ENCODE results near the gene LTA. TPM values are rescaled to one million over a fixed set of nuclear protein-coding genes. Genes with fewer than 3 reads are reported as not detected.

Gene LTA
- total RNA-seq, 6 donors from 2014 or later, result 1.6 to 1.8 TPM; not detected in 4

GRCh38 chr6:31528821-31529328, 43.2 kb upstream of the LTA start, which contains the start of gene MCCD1:
Gene MCCD1, plus strand, starts transcription at chr6:31528962. Its CDS starts 53 bp downstream, at chr6:31529015.
- Histone ChIP-seq H3K27me3 (no peaks in the 10 kb centered on the region), H3K36me3 (peaks cover 23 to 50% (median 44%) of the 10 kb centered on the region in 4 donors), H3K27ac (no peak within 1 kb of the TSS), H3K4me3 (no peak within 1 kb of the TSS), H3K4me1 (peaks cover 0 to 12% (median 3%) of the 10 kb centered on the region in 4 donors), H3K9me3 (no peaks in the 10 kb centered on the region)
- DNase-seq, result peak in 1 of 2 donors; percentile 50
- TF ChIP-seq POLR2A (IDR thresholded peaks at IDR 0.05) (no peak), EP300 (IDR thresholded peaks at IDR 0.05) (no peak), CTCF (IDR thresholded peaks at IDR 0.05) (no peak), POLR2AphosphoS5 (IDR thresholded peaks at IDR 0.05) (no peak)
- 68 to 82% methylated on average over 2 to 7 of the region's 7 CpGs for WGBS, 2 donors
- ATAC-seq (ENCODE audit: low FRiP score in 2 of 2), result peak; percentile 40 to 54

- DNase-seq (no peak), ATAC-seq (ENCODE audit: low FRiP score in 2 of 2) (peak in 1 of 2 donors; percentile 28)
- Histone ChIP-seq H3K36me3 (peaks cover 29 to 57% (median 50%) of the 10 kb centered on the region in 4 donors), H3K9me3 (no peaks in the 10 kb centered on the region), H3K27me3 (no peaks in the 10 kb centered on the region), H3K27ac (no peak overlapping the region), H3K4me3 (no peak overlapping the region), H3K4me1 (peaks cover 0 to 12% (median 3%) of the 10 kb centered on the region in 4 donors)
- WGBS, 2 donors, result 53 to 61% methylated on average over 10 to 12 of the region's 12 CpGs
- no peak for TF ChIP-seq EP300 (IDR thresholded peaks at IDR 0.05)
- TF ChIP-seq POLR2A (IDR thresholded peaks at IDR 0.05), result peak in 1 of 4 donors; percentile 7
- TF ChIP-seq CTCF (IDR thresholded peaks at IDR 0.05), result no peak
- TF ChIP-seq POLR2AphosphoS5 (IDR thresholded peaks at IDR 0.05), result no peak
Measured at GRCh38 chr6:31529329-31530150, 42.5 kb upstream of the LTA start.

- TF ChIP-seq POLR2AphosphoS5 (IDR thresholded peaks at IDR 0.05) (no peak), POLR2A (IDR thresholded peaks at IDR 0.05) (no peak), CTCF (IDR thresholded peaks at IDR 0.05) (no peak), EP300 (IDR thresholded peaks at IDR 0.05) (no peak)
- peaks cover 40 to 68% (median 61%) of the 10 kb centered on the region in 4 donors for H3K36me3 ChIP-seq
- no peak overlapping the region for H3K4me3 ChIP-seq
- no peaks in the 10 kb centered on the region for H3K9me3 ChIP-seq
- no peak overlapping the region for H3K27ac ChIP-seq
- WGBS, 2 donors, result 64 to 94% methylated on average over 5 to 6 of the region's 6 CpGs
- no peaks in the 10 kb centered on the region for H3K27me3 ChIP-seq
- peaks cover 0 to 11% (median 2%) of the 10 kb centered on the region in 4 donors for H3K4me1 ChIP-seq
- no peak for ATAC-seq (ENCODE audit: low FRiP score in 2 of 2)
- DNase-seq, result no peak
Measured at GRCh38 chr6:31530659-31531058, 41.4 kb upstream of the LTA start.

- ATAC-seq (ENCODE audit: low FRiP score in 2 of 2), result no peak
- 93 to 95% methylated on average over 7 of the region's 7 CpGs for WGBS, 2 donors
- no peak overlapping the region for H3K27ac ChIP-seq
Measured at GRCh38 chr6:31531162-31531561, 40.9 kb upstream of the LTA start.

More at GRCh38 chr6:31531162-31531561, 40.9 kb upstream of the LTA start:
- no peaks in the 10 kb centered on the region for H3K9me3 ChIP-seq
- TF ChIP-seq POLR2AphosphoS5 (IDR thresholded peaks at IDR 0.05) (no peak), POLR2A (IDR thresholded peaks at IDR 0.05) (no peak), CTCF (IDR thresholded peaks at IDR 0.05) (no peak), EP300 (IDR thresholded peaks at IDR 0.05) (no peak)
- peaks cover 45 to 73% (median 66%) of the 10 kb centered on the region in 4 donors for H3K36me3 ChIP-seq
- no peaks in the 10 kb centered on the region for H3K27me3 ChIP-seq
- H3K4me1 ChIP-seq, result peaks cover 0 to 6% (median 0%) of the 10 kb centered on the region in 4 donors
- H3K4me3 ChIP-seq, result no peak overlapping the region
- DNase-seq, result no peak

Measured in upper lobe of left lung (tissue), 6 donors.